Heart left ventricle (tissue), 16 donors: ENCODE measurements around the gene MAP4K4. TPM values are rescaled to one million over a fixed set of nuclear protein-coding genes. Genes with fewer than 3 reads are reported as not detected.

Experiments used
- ATAC-seq, 4 donors: fragments of 200-7000 bp; cut with Tn5 transposase; one replicate each; pipeline ENCODE4 v1.9.1; 2020 to 2022; ENCODE audit warnings: moderate library complexity in 4 of 4, mild to moderate bottlenecking in 3 of 4, moderate number of reproducible peaks in 1 of 4
- DNase-seq, 5 donors: peaks; one replicate each; pipeline ENCODE4 v3.0.0-alpha.2; 2020
- H3K27ac ChIP-seq, 12 donors: fragments of 200-600 bp; sonication (generic) in 4 of 12; one replicate each; pipeline versions ENCODE4 v1.5.0 to v1.8.0; 2016 to 2022; ENCODE audit warnings: mild to moderate bottlenecking in 2 of 12
- H3K27me3 ChIP-seq, 9 donors: fragments of 200-600 bp; sonication (generic) in 2 of 9; one replicate each; pipeline versions ENCODE4 v1.5.1 to v1.8.0; 2016 to 2022; ENCODE audit warnings: mild to moderate bottlenecking in 3 of 9
- H3K36me3 ChIP-seq, 9 donors: fragments of 200-600 bp; sonication (generic) in 2 of 9; one replicate each; pipeline versions ENCODE4 v1.5.0 to v1.8.0; 2018 to 2022; ENCODE audit warnings: mild to moderate bottlenecking in 2 of 9
- H3K4me1 ChIP-seq, 12 donors: fragments of 200-600 bp; sonication (generic) in 4 of 12; one replicate each; pipeline versions ENCODE4 v1.5.0 to v1.8.0; 2016 to 2022; ENCODE audit warnings: mild to moderate bottlenecking in 3 of 12
- H3K4me3 ChIP-seq, 12 donors: fragments of 200-600 bp; sonication (generic) in 4 of 12; one replicate each; pipeline versions ENCODE4 v1.5.0 to v1.8.0; 2017 to 2022; ENCODE audit warnings: mild to moderate bottlenecking in 9 of 12, moderate library complexity in 4 of 12
- H3K9me3 ChIP-seq, 12 donors: fragments of 200-600 bp; sonication (generic) in 4 of 12; one replicate each; pipeline versions ENCODE4 v1.5.0 to v1.8.0; 2016 to 2022; ENCODE audit warnings: mild to moderate bottlenecking in 1 of 12
- CTCF ChIP-seq, 12 donors: fragments of 200-600 bp; sonication (generic) in 4 of 12; IDR thresholded peaks; one replicate each; pipeline versions ENCODE4 v1.5.0 to v1.8.0; 2018 to 2022; ENCODE audit warnings: antibody characterized with exemption in 12 of 12, mild to moderate bottlenecking in 5 of 12
- POLR2A ChIP-seq, 2 donors: fragments of 450-650 bp; IDR thresholded peaks; one replicate each; pipeline ENCODE4 v1.6.1; 2017; ENCODE audit warnings: antibody characterized with exemption in 2 of 2, mild to moderate bottlenecking in 2 of 2, moderate library complexity in 2 of 2
- WGBS, 4 donors: extraction: QIAGEN DNeasy Blood & Tissue Kit in 2 of 4; methylation state at CpG; one replicate each; pipeline versions ENCODE4 v1.1.5 to v1.1.7; 2013 to 2018; 5-methylcytosine and 5-hydroxymethylcytosine counted together
- intact Hi-C, 10 donors: fragments of 100-400 bp; cut with DNase I; formaldehyde crosslinking; loops; one replicate each; pipeline versions ENCODE4 v1.11.1 to v1.14.2; 2022
- polyA plus RNA-seq, 2 donors: library from polyadenylated mRNA; stranded (reverse); fragments of 200-250 nt; gene quantifications; one replicate each; pipeline ENCODE4 v1.2.3, GENCODE V29; 2013
- total RNA-seq, 9 donors: library from RNA; depleted of rRNA in 2 of 9; stranded (reverse); fragments of >200 nt in 2 of 9; fragmentation: NEBNext Ultra II Directional in 3 of 9; extraction: Animal tissue kit (Norgen Biotek cat#: 25700) in 3 of 9; gene quantifications; one replicate each; pipeline versions ENCODE4 v1.1.0 to v1.2.4, GENCODE V29; 2016 to 2023
- donor health status: ischemic (EF 13 %, LVEDD 7.1; RV severe dilation, severe dysfunction).
- donor health status: healthy with polysubstance abuse.
- donor health status: DM: no; HTN: yes; CAD: no.
- donor health status: DM: no; HTN: no; CAD: no.
- donor health status: ischemic (EF 25% LVEDD 6.9; RV normal size, moderate dysfunction).
- donor health status: ischemic (EF 25% LVEDD 5.7; RV mildly dilated, moderate dysfunction).
- donor health status: healthy.
- donor health status: DM: yes; HTN: yes; CAD: no.
- donor health status: ischemic (EF 35%, LVEDD 5.7; RV mildly dilated, moderate dysfunction).
- donor health status: nonischemic (EF 11% LVEDD 7.7; RV severe dilation, severe dysfunction).
- donor health status: DM: yes; HTN: yes; CAD: no.
- donor health status: PGD.
- donor health status: ischemic (EF 29% LVEDD 5.4; RV normal size, mild dysfunction).
- donor health status: nonischemic (EF 23%, LVEDD 6.1; RV moderate dilation, normal function).

MAP4K4 gene
- total and polyA plus RNA-seq, 11 donors = 52.7 to 192 (median 114) TPM

GRCh38 chr2:101805152-101806088, 107.9 kb downstream of the MAP4K4 start:
- Histone ChIP-seq H3K27ac (peak overlapping the region in 11 of 12 donors; percentile 21 to 76 (median 53)), H3K36me3 (no peaks in the 10 kb centered on the region), H3K27me3 (no peaks in the 10 kb centered on the region), H3K9me3 (no peaks in the 10 kb centered on the region), H3K4me1 (peaks cover 9 to 82% (median 66%) of the 10 kb centered on the region in 12 donors), H3K4me3 (no peak overlapping the region)
- intact Hi-C loops = loop anchor here in 1 of 10 donors (5.0 kb wide), 1 partner anchor 38 kb away; no protein-coding TSS in a partner anchor
- ATAC-seq = peak; percentile 41 to 68 (median 58)
- TF ChIP-seq CTCF (IDR thresholded peaks at IDR 0.05) (no peak), POLR2A (IDR thresholded peaks at IDR 0.05) (no peak)
- DNase-seq = peak in 2 of 5 donors; percentile 32 to 33
- WGBS, 4 donors = 22 to 27% (median 25%) methylated on average over 9 of the region's 9 CpGs

GRCh38 chr2:101806123-101806522, 108.6 kb downstream of the MAP4K4 start:
- no peaks in the 10 kb centered on the region for H3K36me3 ChIP-seq
- WGBS, 4 donors = 32 to 36% (median 34%) methylated on average over 5 of the region's 5 CpGs
- H3K9me3 ChIP-seq = no peaks in the 10 kb centered on the region
- peak overlapping the region in 2 of 12 donors; percentile 17 to 26 for H3K4me3 ChIP-seq
- intact Hi-C loops = loop anchor here in 1 of 10 donors (5.0 kb wide), 1 partner anchor 39 kb away; no protein-coding TSS in a partner anchor
- H3K27me3 ChIP-seq = no peaks in the 10 kb centered on the region
- DNase-seq = peak in 1 of 5 donors; percentile 28
- H3K27ac ChIP-seq = peak overlapping the region; percentile 4 to 76 (median 51)
- TF ChIP-seq CTCF (IDR thresholded peaks at IDR 0.05) (no peak), POLR2A (IDR thresholded peaks at IDR 0.05) (no peak)
- peak in 2 of 4 donors; percentile 55 to 68 for ATAC-seq
- H3K4me1 ChIP-seq = peaks cover 9 to 81% (median 64%) of the 10 kb centered on the region in 12 donors

- intact Hi-C loops = loop anchor here in 1 of 10 donors (5.0 kb wide), 1 partner anchor 39 kb away; no protein-coding TSS in a partner anchor
- H3K9me3 ChIP-seq = no peaks in the 10 kb centered on the region
- WGBS, 4 donors = 11 to 20% (median 15%) methylated on average over 4 of the region's 4 CpGs
- no peaks in the 10 kb centered on the region for H3K36me3 ChIP-seq
- DNase-seq (no peak), ATAC-seq (peak in 3 of 4 donors; percentile 22 to 46 (median 29))
- H3K27ac ChIP-seq = peak overlapping the region; percentile 4 to 76 (median 51)
- TF ChIP-seq CTCF (IDR thresholded peaks at IDR 0.05) (no peak), POLR2A (IDR thresholded peaks at IDR 0.05) (no peak)
- H3K4me3 ChIP-seq = peak overlapping the region in 2 of 12 donors; percentile 7 to 26
- H3K27me3 ChIP-seq = no peaks in the 10 kb centered on the region
- H3K4me1 ChIP-seq = peaks cover 7 to 81% (median 64%) of the 10 kb centered on the region in 12 donors
Measured at GRCh38 chr2:101806701-101807100, 109.2 kb downstream of the MAP4K4 start.

GRCh38 chr2:101807242-101807641, 109.7 kb downstream of the MAP4K4 start:
- Histone ChIP-seq H3K27ac (peak overlapping the region in 8 of 12 donors; percentile 40 to 76 (median 60)), H3K4me3 (no peak overlapping the region), H3K27me3 (no peaks in the 10 kb centered on the region), H3K36me3 (no peaks in the 10 kb centered on the region), H3K4me1 (peaks cover 7 to 81% (median 64%) of the 10 kb centered on the region in 12 donors), H3K9me3 (no peaks in the 10 kb centered on the region)
- DNase-seq (no peak), ATAC-seq (no peak)
- WGBS, 4 donors = 99 to 100% (median 100%) methylated on average over 2 of the region's 2 CpGs
- TF ChIP-seq CTCF (IDR thresholded peaks at IDR 0.05) (no peak), POLR2A (IDR thresholded peaks at IDR 0.05) (no peak)
- intact Hi-C loops = loop anchor here in 1 of 10 donors (5.0 kb wide), 1 partner anchor 40 kb away; no protein-coding TSS in a partner anchor
